HG03097 (cell line): Measurements from ENCODE around the gene UBE2O.

Experiments used
- ATAC-seq: cut with Tn5 transposase; IDR thresholded peaks from one replicate; pipeline ENCODE4 v1.9.1; 2021; ENCODE audit not compliant: unreplicated experiment, low FRiP score

UBE2O gene

DNA sequence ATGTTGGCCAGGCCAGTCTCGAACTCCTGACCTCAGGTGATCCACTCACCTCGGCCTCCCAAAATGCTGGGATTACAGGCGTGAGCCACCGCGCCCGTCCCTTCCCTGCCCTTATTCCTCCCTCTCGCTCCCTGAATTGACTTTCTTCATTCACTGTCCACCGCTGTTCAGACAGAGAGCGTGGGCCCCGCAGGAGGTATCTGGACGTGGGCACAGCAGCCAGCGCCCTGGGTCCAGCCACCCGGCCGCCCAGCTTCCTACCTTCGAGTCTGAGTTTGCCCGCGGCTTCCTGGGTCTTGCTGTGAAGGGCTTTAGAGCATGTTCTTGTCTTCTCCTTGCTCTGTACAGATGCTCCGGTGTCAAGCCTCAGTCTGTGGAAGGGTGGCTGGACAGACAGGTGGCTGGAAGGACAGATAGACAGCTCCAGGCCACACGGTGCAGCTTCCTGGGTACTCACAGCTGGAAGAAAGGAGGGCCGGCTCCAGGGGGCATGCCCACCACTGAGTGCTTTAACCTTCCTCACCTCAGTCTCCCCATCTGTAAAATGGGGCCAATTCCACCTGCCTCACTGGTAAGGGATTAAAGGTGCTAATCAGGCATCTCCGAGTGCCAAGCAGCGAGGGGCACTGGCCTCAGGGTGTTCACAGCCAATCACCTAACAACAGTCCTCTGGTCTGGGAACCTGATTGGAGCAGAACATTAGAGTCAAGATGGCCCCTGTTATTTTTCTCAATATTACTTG is 34.7 kb upstream of the UBE2O start:
- ATAC-seq, result no peak

GRCh38 chr17:76485569-76485968 is 32.6 kb upstream of the UBE2O start:
- ATAC-seq, result no peak

DNA sequence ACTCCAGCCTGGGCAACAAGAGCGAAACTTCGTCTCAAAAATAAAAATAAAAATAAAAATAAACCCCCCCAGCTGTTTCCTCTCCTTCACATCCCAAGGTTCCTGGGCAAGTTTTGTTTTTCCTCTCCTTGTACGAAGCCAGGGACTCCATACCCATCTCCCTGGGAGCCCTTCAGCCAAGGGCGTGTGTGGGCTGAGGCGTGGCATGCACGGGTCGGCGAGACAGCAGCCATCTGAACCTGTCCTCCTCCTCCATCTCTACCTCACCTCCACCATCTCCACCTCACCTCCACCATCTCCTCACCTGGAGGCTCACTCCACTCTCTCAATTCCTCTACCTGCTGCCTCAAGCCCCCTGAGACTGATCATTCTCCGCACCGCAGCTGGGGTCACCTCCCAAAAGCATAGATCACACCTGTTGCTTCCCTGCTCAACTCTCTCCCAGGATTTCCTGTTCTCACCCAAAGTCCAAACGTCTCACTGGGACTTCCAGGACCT is 31.3 kb upstream of the UBE2O start:
- no peak for ATAC-seq

GRCh38 chr17:76481071-76481655 is 28.2 kb upstream of the UBE2O start:
- ATAC-seq, result peak; percentile 53

DNA sequence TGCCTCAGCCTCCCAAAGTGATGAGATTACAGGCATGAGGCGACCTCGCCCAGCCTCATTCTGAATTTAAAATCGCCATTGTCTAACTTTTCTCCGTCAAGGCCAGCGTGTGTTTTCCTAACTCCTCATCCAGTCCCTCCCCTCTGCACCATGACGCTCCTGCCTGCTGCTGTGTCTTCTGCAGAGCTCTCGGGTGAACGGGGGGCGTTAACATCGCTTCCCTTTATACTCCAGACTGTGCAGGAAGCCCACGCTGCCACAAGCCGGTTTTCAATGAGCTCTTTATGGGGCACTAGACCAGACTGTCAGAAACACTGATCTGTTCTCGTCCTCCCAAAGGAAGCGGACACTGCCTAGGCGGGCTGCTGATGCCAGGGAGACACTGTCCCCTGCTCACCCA is 27.7 kb upstream of the UBE2O start:
- ATAC-seq, result no peak

DNA sequence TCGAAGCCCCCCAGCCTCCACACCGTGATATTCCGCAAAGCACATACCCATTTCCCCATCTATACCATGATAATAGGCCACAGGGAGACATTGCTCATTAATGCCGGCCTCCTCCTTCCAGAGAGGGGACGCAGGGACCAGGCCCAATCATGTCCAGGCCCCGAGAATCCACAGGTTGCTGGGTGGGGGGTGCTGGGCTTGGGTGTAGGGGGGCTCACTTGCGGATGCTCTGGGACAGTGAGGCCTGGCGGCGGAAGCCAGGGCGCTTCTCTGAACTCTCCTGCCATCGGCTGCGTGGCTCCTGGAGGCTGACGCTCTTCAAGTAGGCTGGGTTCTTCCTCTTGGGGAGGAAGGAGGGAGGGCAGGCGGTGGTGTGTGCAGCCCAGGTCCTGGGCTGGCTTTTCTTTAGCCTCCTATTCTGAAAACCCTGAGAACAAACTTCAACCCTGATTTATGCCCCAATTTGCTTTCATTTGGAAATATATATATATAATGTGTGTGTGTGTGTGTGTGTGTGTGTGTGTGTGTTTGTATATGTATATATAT is 26.6 kb upstream of the UBE2O start:
- no peak for ATAC-seq

GRCh38 chr17:76478730-76479514 is 26.0 kb upstream of the UBE2O start:
- no peak for ATAC-seq

DNA sequence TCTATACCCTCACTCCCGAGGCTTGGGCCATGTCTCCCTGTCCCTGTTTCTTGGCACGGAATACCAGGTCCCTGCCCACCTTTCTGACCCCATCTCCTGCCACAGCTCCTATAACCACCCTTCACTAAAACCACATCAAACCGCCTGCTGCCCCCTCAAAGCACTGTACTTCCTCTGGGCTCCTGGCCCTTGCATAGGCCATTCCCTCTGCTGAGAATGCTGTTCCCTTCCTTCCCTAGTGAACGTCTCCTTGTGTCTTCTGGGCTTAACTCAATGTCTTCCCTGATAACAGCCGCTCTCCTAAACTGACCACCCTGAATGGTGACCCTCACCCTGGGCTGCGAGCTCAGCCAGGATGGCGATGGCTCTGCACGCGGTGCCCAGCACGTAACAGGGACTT is 25.1 kb upstream of the UBE2O start:
- ATAC-seq, result no peak

DNA sequence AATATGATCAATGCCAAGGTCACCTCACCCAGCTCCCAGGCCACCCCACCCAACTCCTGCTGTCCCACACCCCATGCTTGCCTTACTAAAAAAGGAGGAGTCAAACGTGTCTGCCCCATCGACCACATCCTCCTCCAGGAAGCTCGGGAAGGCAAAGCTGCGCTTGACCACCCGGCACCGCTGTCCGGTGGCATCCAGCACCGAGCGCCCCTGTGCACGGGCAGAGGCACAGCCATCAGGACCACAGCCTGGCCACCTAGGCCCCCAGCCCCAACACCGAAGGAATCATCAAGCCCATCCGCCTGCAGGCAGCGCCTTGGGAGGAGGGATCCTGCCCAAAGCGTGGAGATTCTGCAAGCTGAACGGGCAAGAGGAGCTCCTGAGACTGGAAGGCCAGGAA is 24.6 kb upstream of the UBE2O start:
- ATAC-seq, result no peak

- no peak for ATAC-seq
Observed at GRCh38 chr17:76476736-76477135, 23.8 kb upstream of the UBE2O start.

DNA sequence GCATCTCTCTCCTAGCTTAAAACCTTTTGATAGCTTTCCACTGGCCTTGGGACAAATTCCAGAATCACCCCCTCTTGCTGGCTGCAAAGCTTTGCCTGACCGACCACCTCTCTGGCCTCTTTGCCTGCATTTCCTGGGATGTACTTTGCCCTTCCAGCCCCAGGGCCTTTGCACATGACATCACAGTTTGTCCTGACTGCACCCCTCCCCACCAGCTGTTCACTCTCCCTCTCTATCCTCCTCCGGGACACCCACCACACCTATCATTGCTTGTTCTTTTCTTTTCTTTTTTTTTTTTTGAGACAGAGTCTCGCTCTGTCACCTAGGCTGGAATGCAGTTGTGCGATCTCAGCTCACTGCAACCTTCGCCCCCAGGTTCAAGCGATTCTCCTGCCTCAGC is 22.4 kb upstream of the UBE2O start:
- ATAC-seq, result no peak

DNA sequence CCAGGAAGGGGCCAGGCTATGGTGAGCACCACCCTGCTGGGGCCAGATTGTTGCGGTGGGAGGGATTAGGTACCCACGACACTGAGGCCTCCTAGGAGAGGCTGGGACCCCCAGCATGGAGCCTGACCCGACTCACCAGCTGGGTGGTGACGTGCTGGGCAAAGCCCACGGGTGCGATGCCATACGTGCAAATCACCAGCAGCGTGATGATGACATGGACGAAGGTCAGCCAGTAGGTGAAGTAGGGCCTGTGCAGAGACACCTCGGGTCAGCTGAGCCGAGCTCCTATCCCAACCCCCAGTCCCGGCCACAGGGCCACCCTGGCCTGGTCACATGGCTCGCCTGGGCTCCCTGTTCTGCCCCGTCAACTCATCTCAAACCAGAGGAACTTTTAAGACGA is 21.9 kb upstream of the UBE2O start:
- ATAC-seq, result no peak

- ATAC-seq, result no peak
Observed at GRCh38 chr17:76474238-76474637, 21.3 kb upstream of the UBE2O start.

DNA sequence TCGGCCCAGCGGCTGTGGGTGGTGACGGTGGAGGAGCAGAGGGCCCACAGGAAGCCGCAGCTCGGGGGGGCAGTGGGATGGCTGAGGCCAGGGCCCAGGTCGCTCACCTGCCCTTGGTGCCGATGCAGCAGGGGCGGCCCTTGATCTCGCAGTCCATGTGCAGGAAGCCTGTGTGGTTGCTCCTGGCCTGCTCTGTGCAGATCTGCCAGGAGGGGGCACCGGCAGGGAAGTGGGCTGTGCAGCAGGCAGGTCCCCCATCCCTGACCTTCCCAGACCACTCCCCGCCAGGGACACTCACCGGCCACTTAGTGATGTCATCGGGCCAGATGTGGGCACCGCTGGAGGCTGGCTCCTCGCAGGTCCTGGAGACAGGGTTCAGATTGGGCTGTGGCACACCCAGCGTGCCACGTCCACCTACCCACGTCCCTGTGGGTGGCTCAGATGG is 20.6 kb upstream of the UBE2O start:
- ATAC-seq, result no peak

DNA sequence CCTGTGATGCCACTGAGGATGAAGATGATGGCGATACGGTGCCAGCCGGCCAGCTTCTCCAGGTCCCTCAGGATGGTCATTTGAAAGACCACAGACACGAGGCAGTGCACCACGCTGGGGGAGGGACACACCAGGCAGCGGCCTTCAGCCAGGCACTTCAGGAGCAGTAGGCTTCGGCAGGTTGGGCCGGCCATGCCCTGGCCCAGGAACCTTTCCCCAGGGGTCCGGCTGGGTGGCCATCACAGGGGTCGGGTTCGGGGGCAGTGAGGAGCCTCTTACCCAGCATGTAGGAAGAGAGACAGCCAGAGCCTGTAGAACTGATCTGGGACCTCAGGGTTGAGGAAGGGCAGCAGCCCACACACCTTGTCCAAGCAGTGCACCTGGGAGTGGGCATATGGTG is 19.8 kb upstream of the UBE2O start:
- ATAC-seq, result no peak

DNA sequence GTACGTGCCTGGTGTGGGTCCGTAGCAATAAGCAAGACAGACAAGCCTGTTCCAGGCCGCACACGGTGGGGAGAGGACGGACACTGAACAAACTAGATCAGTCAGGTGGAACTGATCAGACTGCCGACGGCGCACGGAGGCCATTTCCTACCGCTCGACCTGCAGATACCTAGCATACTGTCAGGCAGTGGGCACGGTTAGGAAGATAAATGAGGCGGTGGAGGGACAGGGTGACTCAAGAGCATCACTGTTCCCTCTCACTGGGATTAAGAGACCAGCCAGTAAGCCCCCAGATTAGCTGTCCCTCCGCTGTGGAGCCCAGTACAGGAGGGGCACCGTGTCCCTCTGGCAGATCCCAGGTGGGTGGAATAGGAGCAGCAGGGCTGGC is 19.3 kb upstream of the UBE2O start:
- no peak for ATAC-seq

GRCh38 chr17:76471498-76472257 is 18.7 kb upstream of the UBE2O start:
- ATAC-seq, result no peak

- no peak for ATAC-seq
Observed at GRCh38 chr17:76469991-76470739, 17.2 kb upstream of the UBE2O start.

GRCh38 chr17:76469076-76469990 is 16.4 kb upstream of the UBE2O start:
- no peak for ATAC-seq
